HG02852 (cell line): ENCODE data around the gene GSKIP.
A peak's percentile ranks its signal among the peaks of the same experiment; 100 is the strongest.

ENCODE experiments used
- ATAC-seq: cut with Tn5 transposase; IDR thresholded peaks from one replicate; pipeline ENCODE4 v1.9.1; 2021; ENCODE audit warnings: mild to moderate bottlenecking, moderate library complexity; ENCODE audit not compliant: unreplicated experiment

GSKIP gene

DNA sequence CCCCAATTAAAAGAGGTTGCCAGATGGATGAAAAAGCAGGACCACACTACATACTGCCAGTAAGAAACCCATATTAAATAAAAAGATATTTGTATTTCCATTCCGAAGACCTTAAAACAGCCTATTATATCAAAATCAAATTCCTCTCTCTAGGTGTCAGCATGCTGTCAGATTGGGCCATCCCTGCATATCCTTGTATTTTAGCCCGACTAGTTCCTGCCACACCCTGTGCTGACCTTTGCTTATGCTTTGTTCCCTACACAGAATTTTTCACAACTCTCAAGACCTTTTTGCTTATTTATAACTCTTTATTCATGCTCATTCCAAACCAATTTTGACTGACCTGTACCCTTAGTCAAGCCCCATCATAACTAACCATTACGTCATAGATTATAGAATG is 12.8 kb downstream of the GSKIP start:
- no peak for ATAC-seq

DNA sequence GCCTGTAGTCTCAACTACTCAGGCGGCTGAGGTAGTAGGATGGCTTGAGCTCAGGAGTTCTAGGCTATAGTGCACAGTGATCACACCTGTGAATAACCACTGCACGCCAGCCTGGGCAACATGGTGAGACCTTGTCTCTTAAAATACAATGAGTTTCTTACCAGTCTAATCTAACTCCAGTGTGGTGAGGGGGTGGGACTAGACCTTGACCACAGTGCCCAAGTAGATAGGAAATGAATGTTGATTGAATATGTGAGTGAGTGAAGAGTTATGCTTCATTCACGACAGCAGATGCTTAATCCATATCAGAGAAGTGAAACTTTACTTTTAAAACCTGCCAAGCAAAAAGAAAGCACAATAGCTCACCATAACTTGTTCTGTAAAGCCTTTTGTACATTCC is 17.4 kb downstream of the GSKIP start:
- peak; percentile 65 for ATAC-seq

DNA sequence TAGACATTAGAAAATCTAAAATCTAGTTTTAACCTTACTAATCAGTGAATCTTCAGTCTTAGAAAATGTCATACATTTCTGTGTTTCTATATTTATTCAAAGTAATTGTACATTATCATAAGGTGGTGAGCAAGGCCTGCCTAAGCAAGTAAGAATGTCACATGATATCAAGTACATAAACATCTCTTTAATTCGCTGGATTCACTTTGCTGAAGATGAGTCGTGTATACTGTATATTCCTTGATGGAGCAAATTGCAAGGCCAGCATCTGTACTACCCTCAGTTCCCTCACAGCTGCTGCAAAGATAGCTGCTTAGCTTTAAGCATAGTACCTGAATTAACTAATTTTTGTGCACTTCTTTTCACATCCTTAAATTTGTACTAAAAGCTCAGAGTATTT is 20.1 kb downstream of the GSKIP start:
- ATAC-seq, result no peak

DNA sequence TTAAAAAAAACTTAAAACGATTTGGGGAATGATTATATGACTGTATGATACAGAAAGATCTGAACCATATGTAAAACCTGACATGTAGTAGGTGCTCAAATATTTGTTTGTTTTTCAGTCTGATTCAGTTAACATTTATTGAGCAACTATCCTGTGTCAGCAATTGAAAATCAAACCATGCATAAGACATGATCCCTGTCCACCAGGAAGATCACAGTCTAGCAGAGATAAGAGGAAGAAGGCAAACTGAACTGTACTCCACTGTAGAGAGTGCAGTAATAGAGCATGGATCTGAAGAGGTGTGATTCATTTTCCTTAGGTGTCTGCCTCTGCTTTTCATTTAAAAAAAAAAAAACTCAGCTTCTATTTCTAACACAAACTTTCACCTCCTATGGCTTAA is 20.7 kb downstream of the GSKIP start:
- ATAC-seq, result no peak

DNA sequence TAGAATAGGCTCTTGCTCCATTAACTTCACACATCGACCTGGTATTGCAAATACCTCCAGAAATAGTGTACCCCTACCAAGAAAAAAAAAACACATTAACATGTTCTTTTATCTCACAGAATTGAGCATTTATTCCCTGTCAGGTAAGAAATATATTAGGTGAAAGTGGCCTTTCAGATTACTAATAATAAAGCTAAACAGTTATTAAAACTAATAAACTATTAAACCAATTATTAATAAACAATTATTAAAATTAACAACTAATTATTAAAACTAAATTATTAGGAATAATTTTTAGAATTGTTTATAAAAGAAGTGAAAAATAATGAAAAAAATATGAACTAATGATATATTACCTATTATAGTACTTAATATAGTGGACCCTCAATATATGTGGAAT is 21.4 kb downstream of the GSKIP start:
- ATAC-seq, result no peak

DNA sequence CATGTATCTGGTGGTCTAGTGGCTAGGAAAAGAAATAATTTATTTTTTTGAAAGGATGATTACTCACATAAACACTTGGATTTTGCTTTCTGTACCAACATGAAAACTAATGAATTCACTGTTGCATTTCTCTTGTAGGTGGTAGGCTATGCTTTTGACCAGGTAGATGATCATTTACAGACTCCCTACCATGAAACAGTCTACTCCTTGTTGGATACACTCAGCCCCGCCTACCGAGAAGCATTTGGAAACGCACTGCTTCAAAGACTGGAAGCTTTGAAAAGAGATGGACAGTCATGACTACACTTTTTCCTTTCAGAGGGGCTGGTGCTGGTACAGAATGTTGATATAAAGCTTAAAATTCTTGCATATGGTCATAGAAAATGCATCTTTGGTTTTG is 22.1 kb downstream of the GSKIP start:
- no peak for ATAC-seq

DNA sequence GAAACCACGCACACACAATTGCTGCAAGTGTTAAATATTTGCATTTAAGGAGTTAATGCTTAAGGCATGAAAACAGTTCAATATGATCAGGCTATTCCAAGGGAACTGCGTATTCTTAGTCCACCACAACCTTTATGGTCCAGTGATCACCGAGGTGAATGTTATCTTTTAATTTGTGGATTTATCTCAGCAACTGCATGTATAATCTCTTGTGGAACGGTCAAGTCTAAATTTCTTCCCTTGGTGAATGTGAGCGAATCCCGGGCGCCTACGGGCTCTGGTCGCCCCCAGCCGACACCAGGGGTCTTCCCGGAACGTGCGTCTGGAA is 27.6 kb downstream of the GSKIP start:
- ATAC-seq, result no peak

DNA sequence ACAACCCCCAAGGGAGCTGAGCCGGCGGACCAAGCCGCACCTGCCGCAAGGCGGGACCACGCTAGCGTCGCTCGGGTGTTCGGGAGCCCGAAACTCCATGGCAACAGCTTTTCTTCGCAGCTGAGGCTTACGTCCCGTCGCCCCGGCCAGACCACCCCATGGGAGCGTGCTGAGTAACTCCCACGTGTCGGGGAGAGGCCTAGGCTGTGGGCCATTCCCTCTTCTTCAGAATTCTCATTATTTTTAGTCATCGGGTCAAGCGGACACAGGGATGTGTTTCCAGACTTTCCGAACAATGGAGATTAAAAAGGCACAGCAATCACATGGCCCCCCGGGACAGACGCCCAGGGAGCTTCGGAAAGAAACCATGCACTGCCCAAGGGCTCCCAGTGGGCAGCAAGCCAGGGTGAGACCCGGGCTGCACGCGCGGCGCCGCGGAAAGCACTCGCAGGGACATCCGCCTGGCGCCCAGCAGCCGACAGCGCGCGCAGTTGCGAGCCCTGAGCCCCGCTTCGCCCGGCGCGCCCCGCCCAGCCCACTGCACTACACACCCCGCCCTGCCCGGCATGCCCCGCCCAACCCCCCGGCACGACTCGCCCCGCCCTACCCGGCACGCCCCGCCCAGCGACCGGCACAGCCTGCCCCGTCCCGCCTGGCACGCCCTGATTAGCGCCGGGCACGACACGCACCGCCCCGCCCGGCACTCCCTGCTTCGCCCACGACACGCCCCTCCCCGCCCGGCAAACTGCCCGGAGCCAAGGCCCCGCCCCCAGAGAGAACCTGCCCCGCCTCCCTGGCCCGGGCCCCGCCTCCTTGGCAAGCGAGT is 28.2 kb downstream of the GSKIP start:
- peak; percentile 84 for ATAC-seq

DNA sequence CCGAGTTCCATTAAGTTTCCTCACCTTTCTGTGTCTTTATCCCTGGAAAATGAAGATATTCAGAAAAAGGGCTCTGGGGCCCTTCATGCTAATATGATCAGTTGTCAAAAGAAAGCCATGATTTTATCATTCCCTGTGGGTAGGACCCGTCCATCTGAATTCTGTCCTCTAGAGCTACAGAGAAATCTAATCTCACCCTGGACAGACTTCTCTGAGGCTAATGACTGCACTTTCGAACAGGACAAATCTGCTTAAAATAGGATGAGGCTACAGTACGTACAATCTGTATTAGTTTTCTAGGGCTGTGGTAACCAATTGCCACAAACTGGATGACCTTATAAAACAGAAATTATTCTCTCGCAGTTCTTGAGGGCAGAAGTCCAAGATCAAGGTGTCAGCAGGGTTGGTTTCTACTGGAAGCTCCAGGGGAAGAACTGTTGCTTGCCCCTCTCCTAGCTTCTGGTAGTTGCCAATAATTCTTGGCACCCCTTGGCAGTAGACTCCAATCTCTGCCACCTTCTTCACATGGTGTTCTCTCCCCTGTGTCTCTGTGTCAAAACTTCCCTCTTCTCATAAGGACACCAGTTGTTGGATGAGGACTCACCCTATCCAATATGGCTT is 29.9 kb downstream of the GSKIP start:
- no peak for ATAC-seq

DNA sequence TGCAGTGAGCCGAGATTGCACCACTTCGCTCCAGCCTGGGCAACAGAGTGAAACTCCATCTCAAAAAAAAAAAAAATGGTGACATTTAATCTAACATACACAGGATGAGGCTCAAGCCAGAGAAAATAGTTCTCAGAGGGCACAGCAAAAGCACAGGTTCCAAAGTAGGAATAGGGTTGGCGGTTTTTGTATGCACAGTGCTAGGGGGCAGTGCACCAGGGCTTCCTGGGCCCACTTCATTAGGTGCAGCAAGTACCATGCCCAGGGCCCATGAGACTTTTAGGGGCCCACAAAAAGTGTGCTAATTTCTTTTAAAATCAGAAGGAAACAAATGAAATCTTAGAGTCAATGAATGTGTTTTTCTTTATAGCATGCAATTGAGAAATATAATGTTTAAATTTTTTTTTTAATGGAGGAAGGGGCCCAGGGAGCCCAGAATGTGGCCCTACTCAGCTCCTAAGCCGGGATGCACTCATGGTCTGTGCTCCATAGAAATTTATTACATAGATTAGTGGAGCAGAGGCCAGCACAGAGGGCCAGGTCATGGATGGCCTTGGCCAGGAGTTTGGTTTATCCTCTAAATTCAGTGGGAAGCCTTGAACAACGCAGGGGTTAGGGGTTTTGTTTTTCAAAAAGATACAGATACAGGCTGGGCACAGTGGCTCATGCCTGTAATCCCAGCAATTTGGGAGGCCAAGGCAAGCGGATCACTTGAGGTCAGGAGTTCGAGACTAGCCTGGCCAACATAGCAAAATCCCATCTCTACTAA is 30.9 kb downstream of the GSKIP start:
- no peak for ATAC-seq

DNA sequence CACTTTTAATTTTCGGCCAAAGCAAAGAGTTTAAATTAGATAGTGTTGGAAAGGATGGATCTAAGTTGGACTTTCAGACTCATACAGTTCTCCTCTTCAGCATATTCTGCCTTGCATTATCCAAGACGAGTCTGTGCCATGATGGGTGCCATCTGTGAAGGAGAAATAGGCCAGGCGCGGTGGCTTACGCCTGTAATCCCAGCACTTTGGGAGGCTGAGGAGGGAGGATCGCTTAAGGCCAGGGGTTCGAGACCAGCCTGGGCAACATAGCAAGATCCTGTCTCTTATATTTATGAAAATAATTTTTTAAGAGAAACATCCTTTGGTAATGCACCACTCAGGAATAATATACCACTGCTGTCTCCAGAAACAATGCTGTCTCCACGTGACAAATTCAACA is 35.1 kb downstream of the GSKIP start:
- ATAC-seq, result no peak

DNA sequence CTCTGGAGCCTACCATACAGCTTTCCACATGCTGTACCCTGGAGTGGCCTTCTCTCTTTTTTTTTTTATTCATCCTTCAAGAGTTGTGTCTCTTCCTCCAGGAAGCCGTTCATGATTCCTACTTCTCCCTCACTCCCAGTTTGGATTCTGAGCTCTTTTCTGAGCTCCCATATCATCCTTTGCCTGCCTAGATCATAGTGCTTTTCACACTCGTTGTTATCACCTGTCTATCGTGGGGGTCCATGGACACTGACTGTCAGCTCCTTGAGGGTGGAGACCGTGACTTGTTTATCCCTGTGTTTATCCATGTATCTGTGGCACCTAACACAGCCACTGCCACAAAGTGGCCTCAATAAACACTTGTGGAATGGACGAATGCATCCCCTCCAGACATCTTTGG is 35.6 kb downstream of the GSKIP start:
- ATAC-seq, result no peak

DNA sequence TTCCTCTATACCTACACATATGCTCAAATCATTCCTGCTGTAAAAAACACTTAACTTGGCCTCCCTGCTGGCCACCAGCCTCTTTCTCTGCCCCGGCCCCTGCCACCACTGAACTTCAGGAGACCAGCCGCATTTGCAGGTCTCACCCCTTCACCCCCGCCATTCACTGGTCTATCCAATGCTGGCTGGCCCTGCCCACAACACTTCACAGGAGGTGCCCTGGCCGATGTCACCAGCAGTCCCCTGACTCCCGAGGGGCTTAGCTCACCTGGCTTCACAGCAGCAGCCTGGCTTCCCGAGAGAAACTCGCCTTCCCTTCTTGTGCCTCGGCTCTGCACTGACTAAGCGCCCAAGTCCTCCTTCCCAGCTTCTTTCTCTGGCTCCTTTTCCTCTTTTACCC is 36.1 kb downstream of the GSKIP start:
- no peak for ATAC-seq

DNA sequence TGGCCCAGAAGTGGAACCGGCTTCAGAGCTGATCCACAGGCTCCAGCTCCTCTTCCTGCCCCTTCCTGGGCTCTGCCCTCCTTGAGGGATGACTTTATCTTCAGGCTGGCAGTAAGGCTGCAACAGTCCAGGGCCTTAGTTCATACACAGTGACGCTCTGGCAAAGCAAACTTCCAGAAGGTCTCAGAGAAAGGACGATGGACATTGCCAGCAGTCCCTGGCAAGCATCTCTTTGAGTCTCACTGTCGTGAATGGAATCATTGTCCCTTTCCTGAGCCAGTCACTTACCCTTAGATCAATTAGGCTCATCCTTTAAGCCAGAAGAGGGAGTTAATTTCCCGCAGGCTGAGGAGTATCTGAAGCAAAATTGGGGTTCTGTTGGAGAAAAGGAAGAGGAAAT is 37.2 kb downstream of the GSKIP start:
- ATAC-seq, result no peak

DNA sequence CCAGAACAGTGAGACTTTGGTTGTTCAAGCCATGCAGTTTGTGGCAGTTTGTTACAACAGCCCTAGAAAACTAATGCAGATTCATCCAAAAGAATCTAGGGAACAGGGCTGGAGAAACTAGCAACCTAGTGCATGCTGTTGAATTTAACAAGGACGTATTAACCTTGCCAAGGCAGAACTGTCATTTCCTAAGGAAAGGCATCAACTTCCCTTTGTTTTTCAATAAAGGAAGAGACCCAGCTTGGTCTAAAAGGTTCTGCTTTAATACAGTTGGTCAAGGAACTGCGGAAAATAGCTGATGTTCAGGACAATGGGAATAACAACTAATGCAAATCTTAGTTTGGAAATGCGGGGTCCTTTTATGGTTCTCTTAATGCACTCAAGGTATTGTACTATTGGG is 40.1 kb downstream of the GSKIP start:
- no peak for ATAC-seq

DNA sequence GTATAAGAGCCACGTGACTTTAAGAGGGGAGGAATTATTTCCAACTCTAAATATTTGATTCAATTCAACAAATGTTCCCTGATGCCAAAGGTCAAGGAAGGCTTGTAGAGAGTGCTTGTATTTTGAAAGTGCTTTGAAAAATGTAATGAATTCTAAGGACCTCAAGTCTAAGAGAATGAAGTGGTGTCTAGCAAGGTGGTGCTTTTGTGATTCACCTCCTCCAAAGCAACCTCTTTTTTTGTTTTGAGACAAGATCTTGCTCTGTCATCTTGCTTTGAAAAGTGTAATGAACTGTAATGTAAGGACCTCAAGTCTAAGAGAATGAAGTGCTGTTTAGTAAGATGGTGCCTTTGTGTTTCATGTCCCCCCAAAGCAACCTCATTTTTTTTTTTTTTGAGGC is 42.4 kb downstream of the GSKIP start:
- no peak for ATAC-seq

DNA sequence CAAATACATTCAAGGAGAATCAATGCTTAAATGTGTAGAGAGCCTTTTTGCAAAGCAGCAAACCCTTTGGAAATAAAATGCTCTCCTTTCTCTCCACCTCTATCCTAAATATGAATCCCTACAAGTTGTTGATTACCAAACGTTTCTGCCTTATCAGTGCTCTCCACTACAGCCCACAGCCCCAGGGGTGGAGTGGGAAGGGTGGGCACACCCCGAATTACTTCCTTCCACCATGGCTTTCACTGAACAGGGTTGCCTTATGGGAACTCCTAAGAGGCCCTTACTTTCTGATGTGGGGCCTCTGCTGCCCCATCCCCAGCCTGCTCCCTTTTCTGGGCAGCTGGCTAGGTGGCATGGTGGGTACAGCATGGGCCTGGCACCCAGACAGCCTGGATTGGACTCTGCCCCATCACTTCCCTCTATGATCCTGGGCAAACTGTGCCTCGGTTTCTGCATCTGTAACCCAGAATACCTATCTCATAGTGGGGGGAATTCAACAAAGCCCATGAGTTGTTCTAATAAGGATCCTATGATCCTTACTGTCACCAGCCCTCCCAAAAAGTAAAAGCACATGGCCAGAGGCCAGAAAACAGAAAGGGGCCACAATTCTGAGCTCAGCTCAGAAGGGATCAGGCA is 44.7 kb downstream of the GSKIP start:
- ATAC-seq, result no peak

DNA sequence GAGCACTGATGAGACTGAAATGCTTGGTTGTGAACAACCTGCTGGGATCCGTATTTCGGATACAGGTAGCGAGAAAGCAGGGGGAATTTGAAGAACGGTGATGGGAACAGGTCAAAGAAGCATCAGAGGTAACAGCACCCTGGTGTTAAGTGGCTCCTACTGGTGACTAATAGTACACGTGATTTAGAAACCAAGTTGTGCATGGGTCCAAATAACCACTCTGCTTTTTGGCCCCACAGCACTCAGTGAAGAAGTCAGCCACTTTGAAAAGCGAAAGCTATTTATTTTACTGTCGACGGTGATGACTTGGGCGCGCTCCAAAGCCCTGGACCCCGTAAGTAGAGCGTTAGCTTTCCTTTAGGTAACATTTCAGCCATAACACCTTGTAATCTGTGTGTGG is 45.3 kb downstream of the GSKIP start:
- no peak for ATAC-seq

DNA sequence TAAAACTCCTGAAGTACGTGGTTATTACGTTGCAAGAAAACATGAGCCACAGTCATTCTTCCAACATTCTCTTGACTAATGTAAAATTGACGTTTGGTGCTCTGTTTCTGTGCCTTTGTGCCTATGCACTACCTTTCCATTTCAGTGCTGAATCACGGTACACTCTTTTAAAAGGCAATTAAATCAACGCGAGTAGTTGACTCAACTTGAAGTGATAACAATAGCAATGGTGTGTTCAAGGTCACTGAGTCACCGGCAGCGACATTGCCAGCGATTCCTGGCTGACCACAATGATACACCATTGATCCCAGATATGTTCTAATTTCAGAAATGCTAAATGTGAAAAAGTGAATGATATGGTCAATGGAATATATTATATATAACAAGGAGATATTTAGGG is 46.4 kb downstream of the GSKIP start:
- no peak for ATAC-seq

DNA sequence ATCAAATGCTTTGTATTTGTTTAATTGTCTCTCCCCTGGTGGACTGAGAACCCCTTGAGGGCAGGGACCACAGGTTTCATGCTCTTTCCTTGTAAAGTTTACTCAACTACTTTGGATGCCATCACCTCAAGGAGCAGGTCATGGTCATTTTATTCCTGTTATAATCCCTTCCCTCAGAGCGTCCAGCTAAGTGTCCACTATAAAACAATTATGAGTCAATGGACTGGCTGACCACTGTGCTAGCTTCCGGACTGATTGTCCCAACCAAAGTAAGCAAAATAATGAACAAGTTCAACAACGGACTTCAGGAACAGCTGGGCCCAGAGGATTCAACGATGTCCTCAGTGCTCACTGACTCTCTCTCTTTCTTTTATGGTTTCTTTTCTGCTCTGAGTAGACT is 46.8 kb downstream of the GSKIP start:
- ATAC-seq, result no peak

DNA sequence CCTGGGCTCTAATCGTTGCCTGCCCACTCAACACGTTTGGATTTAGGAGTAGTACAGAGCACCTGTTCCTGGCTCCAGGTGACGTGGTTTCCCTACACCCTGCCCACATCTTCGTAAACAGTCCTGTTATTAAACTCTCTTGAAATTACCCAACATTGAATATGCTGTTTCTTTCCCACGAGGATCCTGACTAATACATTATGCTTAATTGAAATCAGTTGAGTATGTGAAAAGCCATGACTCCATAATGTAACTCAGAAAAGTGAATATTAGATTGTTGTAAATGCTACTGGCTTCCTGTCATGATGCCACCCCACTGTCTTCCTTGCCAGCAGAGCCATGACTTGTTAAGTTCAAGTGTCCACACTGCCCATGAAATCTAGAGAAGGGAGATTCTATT is 50.2 kb downstream of the GSKIP start:
- ATAC-seq, result no peak

DNA sequence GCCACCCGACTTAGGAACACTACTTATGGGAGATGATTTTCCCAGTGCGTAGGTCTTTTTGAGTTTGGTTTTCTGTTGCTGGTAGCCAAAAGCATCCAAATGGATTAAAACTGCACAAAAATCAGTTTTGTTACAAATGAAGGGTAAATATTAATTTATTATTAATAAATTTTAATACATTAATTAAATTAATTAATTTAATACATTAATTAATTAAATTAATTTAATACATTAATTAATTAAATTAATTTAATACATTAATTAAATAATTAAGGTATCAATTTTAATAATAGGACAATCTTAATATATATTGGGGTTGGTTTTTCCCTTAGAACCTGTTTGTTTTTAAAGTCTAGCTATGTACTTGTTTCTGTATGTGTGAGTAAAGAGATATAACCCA is 52.2 kb downstream of the GSKIP start:
- no peak for ATAC-seq
